GM12878 (cell line): ENCODE measurements around the gene FYB1. TPM values are rescaled to one million over a fixed set of nuclear protein-coding genes. Genes with fewer than 3 reads are reported as not detected.

ENCODE experiments used
- ATAC-seq: fragments of 200-7000 bp; cut with Tn5 transposase; 3 replicates; pipeline ENCODE4 v1.9.1; 2020; ENCODE audit warnings: mild to moderate bottlenecking, moderate library complexity
- BruUV-seq: library from RNA; stranded (reverse); fragments of 400-500 nt; replicated peaks from 2 replicates; lab custom pipeline; 2021; lab: Mats Ljungman, UMichigan
- CTCF ChIA-PET: fragments of 300-600 bp; sonication (Branson Sonifier 250); formaldehyde crosslinking; extraction: SDS; loops from one replicate; lab custom pipeline; 2021; ENCODE audit warnings: inconsistent platforms; lab: Yijun Ruan, JAX
- POLR2A ChIA-PET: fragments of 350-600 bp; formaldehyde crosslinking; extraction: SDS; loops from one replicate; lab custom pipeline; 2021; ENCODE audit warnings: inconsistent platforms; lab: Charles Lee
- RAD21 ChIA-PET: fragments of 300-600 bp; sonication (Branson Sonifier 250); formaldehyde crosslinking; loops from one replicate; lab custom pipeline; 2023; ENCODE audit warnings: antibody characterized with exemption; ENCODE audit not compliant: unreplicated experiment; lab: Charles Lee
- SMC1A ChIA-PET: fragments of 300-600 bp; sonication (Branson Sonifier 250); formaldehyde crosslinking; loops from one replicate; lab custom pipeline; 2023; ENCODE audit not compliant: unreplicated experiment, uncharacterized antibody; lab: Charles Lee
- DNase-seq: peaks from one replicate; pipeline ENCODE4 v3.0.0-alpha.2; 2011; ENCODE audit warnings: low read depth, low spot score
- FAIRE-seq: peaks from 3 replicates; lab custom pipeline; 2011; peaks lifted over from hg19 to GRCh38; lab: Jason Lieb, UNC
- H2AFZ ChIP-seq: 2 replicates; pipeline ENCODE4 v1.6.0; 2011; ENCODE audit warnings: low read depth, low read length, control low read depth; ENCODE audit not compliant: control insufficient read depth
- H3K27ac ChIP-seq: 2 replicates; pipeline ENCODE4 v1.5.1; 2011; ENCODE audit warnings: control low read depth; ENCODE audit not compliant: control insufficient read depth, insufficient read depth
- H3K27me3 ChIP-seq, 2 experiments: replicated peaks in 1 of 2; 2 replicates each; pipeline versions ENCODE4 v1.6.0 to v1.6.1; 2011; ENCODE audit warnings: low read length in 1 of 2; ENCODE audit not compliant: control insufficient read depth in 2 of 2, insufficient read depth in 2 of 2
- H3K36me3 ChIP-seq, 2 experiments: 2 replicates each; pipeline ENCODE4 v1.5.1; 2011; ENCODE audit warnings: low read length in 1 of 2; ENCODE audit not compliant: control insufficient read depth in 2 of 2, insufficient read depth in 2 of 2
- H3K4me1 ChIP-seq: 2 replicates; pipeline ENCODE4 v1.6.1; 2011; ENCODE audit warnings: mild to moderate bottlenecking, low read length, moderate library complexity, mixed read lengths; ENCODE audit not compliant: control insufficient read depth, insufficient read depth
- H3K4me2 ChIP-seq: 2 replicates; pipeline ENCODE4 v1.6.0; 2011; ENCODE audit warnings: control low read depth; ENCODE audit not compliant: control insufficient read depth, insufficient read depth
- H3K4me3 ChIP-seq: fragments of 200-600 bp; sonication (generic); 2 replicates; pipeline ENCODE4 v1.5.1; 2016
- H3K79me2 ChIP-seq: 2 replicates; pipeline ENCODE4 v1.6.0; 2011; ENCODE audit warnings: low read length; ENCODE audit not compliant: control insufficient read depth, insufficient read depth
- H3K9ac ChIP-seq: 2 replicates; pipeline ENCODE4 v1.8.0; 2011; ENCODE audit warnings: low read length, control low read depth, mixed read lengths; ENCODE audit not compliant: control insufficient read depth, insufficient read depth
- H3K9me3 ChIP-seq: replicated peaks from 3 replicates; pipeline ENCODE4 v1.5.1; 2011; ENCODE audit warnings: mild to moderate bottlenecking, low read length; ENCODE audit not compliant: control insufficient read depth, insufficient read depth
- H4K20me1 ChIP-seq: 2 replicates; pipeline ENCODE4 v1.6.0; 2011; ENCODE audit not compliant: control insufficient read depth, insufficient read depth
- BCL3 ChIP-seq: IDR thresholded peaks from 2 replicates; pipeline ENCODE4 v1.6.1; 2011; ENCODE audit warnings: borderline replicate concordance, low read depth, mild to moderate bottlenecking, moderate library complexity, low read length; ENCODE audit not compliant: insufficient read depth, poor library complexity, severe bottlenecking
- NR2F1 ChIP-seq: fragments of 450-650 bp; conservative IDR thresholded peaks from 2 replicates; pipeline ENCODE4 v1.6.1; 2017; ENCODE audit warnings: mild to moderate bottlenecking
- SMAD1 ChIP-seq: fragments of 450-650 bp; IDR thresholded peaks from 2 replicates; pipeline ENCODE4 v1.6.1; 2018; ENCODE audit warnings: mild to moderate bottlenecking, low read depth; ENCODE audit not compliant: partially characterized antibody
- TARDBP ChIP-seq: IDR thresholded peaks from 2 replicates; pipeline ENCODE4 v1.6.1; 2016; ENCODE audit warnings: borderline replicate concordance
- ZBTB40 ChIP-seq: fragments of 450-650 bp; IDR thresholded peaks from 2 replicates; pipeline ENCODE4 v1.6.1; 2016; ENCODE audit warnings: mild to moderate bottlenecking, moderate library complexity, borderline replicate concordance
- ZNF687 ChIP-seq: fragments of 450-650 bp; IDR thresholded peaks from 2 replicates; pipeline ENCODE4 v1.6.1; 2017; ENCODE audit warnings: mild to moderate bottlenecking, moderate library complexity
- WGBS: methylation state at CpG from one replicate; pipeline ENCODE4 v1.1.6; 2016; ENCODE audit warnings: low lambda C conversion rate; ENCODE audit not compliant: insufficient replicate concordance, insufficient coverage; ENCODE audit errors: missing lambda C conversion rate; 5-methylcytosine and 5-hydroxymethylcytosine counted together
- in situ Hi-C: fragments of 300-500 bp; cut with MboI; formaldehyde crosslinking; loops from 9 replicates; pipeline ENCODE4 v1.14.3; 2018; ENCODE audit warnings: mixed read lengths
- intact Hi-C: fragments of 100-400 bp; cut with micrococcal nuclease; formaldehyde crosslinking; loops from one replicate; pipeline ENCODE4 v1.14.2; 2022; ENCODE audit not compliant: unreplicated experiment
- polyA plus RNA-seq, 11 experiments: library from polyadenylated mRNA; depleted of rRNA in 4 of 11; unstranded in 6 of 11; stranded (reverse) in 5 of 11; fragments of >200 nt; fragmentation: Nextera tagmentation in 4 of 11; fragmentation: Illumina TruSeq in 1 of 11; extraction: Ambion mirVana in 4 of 11; extraction: Trizol in 1 of 11; gene quantifications; 1 replicate in 1 of 11; 2 replicates in 10 of 11; pipeline versions ENCODE4 v1.2.1 to v1.2.3, GENCODE V29; 2011 to 2016; ENCODE audit warnings: inconsistent platforms in 2 of 11, missing spikeins in 2 of 11, low read depth in 1 of 11
- total RNA-seq, 4 experiments: library from RNA; depleted of rRNA in 3 of 4; stranded (reverse); fragments of >200 nt in 3 of 4; fragmentation: Illumina TruSeq in 1 of 4; extraction: Trizol in 1 of 4; gene quantifications; 2 replicates each; pipeline versions ENCODE4 v1.2.1 to v1.2.3, GENCODE V29; 2013 to 2021

FYB1 gene
- total and polyA plus RNA-seq, 10 of the 15 experiments (the other 5 are each of a cell fraction or from before 2014, with no cell fraction given): 0.06 to 4.3 (median 0.25) TPM; not detected in 2

GRCh38 chr5:39194466-39195136 lies 24.8 kb downstream of the FYB1 start:
- SMC1A ChIA-PET: interaction anchor here (0.6 to 1.1 kb wide), 2 partner anchors 41 to 539 kb away, joined by 3 read pairs; no protein-coding TSS in a partner anchor

More at GRCh38 chr5:39194466-39195136, 24.8 kb downstream of the FYB1 start:
- POLR2A ChIA-PET: no interaction called here
- Histone ChIP-seq H4K20me1 (no peaks in the 10 kb centered on the region), H2AFZ (no peak overlapping the region), H3K27me3 (no peaks in the 10 kb centered on the region), H3K9ac (no peak overlapping the region), H3K4me3 (no peak overlapping the region), H3K9me3 (no peaks in the 10 kb centered on the region), H3K27ac (no peak overlapping the region), H3K36me3 (no peaks in the 10 kb centered on the region), H3K79me2 (no peaks in the 10 kb centered on the region), H3K4me2 (no peak overlapping the region), H3K4me1 (peaks cover 6% of the 10 kb centered on the region; the same call in 1 of the 2 replicates)
- FAIRE-seq (no peak), ATAC-seq (no peak), DNase-seq (no peak)
- in situ Hi-C loops (no loop called here), intact Hi-C loops (no loop called here)
- no TSS peak for BruUV-seq
- CTCF ChIA-PET: no interaction called here
- RAD21 ChIA-PET: no interaction called here
- no peak for TF ChIP-seq TARDBP
- TF ChIP-seq BCL3: no peak
- no peak for TF ChIP-seq ZNF687
- no peak for TF ChIP-seq SMAD1
- no peak for TF ChIP-seq ZBTB40
- no peak for TF ChIP-seq NR2F1
- WGBS: 20% methylated on average over 11 of the region's 11 CpGs
